Skeletal muscle cell (primary cell): ENCODE results near the gene NIP7.
"Not testable (repeated sequence)": the region's sequence is repeated elsewhere in the genome, so short reads cannot be mapped to it uniquely, and the experiment has no call there.

ENCODE experiments used
- DNase-seq: peaks from one replicate; pipeline ENCODE4 v3.0.0-alpha.2; 2010; ENCODE audit warnings: low read depth
- H3K4me3 ChIP-seq: 2 replicates; pipeline ENCODE4 v1.5.1; 2011; ENCODE audit warnings: low read depth, mild to moderate bottlenecking, control low read depth, low read length, moderate library complexity

The NIP7 gene

GRCh38 chr16:69339289-69340094 lies at the start of gene NIP7, which contains the start of gene COG8:
Gene NIP7, plus strand, starts transcription at chr16:69339772. Its CDS starts 58 bp downstream, at chr16:69339830.
Gene COG8, minus strand, starts transcription at chr16:69339564. Its CDS starts 12 bp downstream, at chr16:69339552.
- H3K4me3 ChIP-seq = peak within 1 kb of the TSS; percentile 94
- peak; percentile 95 for DNase-seq

GRCh38 chr16:69291657-69292056 lies 47.9 kb upstream of the NIP7 start:
- not testable (repeated sequence) for H3K4me3 ChIP-seq, DNase-seq

GRCh38 chr16:69293401-69293800 lies 46.2 kb upstream of the NIP7 start:
- DNase-seq = no peak
- no peak overlapping the region for H3K4me3 ChIP-seq

- DNase-seq = no peak
- H3K4me3 ChIP-seq = no peak overlapping the region
These were observed 45.5 kb upstream of the NIP7 start for GRCh38 chr16:69294051-69294450.

- H3K4me3 ChIP-seq, DNase-seq: not testable (repeated sequence)
These were observed 42.8 kb upstream of the NIP7 start for GRCh38 chr16:69296771-69297170.

GRCh38 chr16:69298261-69298660 lies 41.3 kb upstream of the NIP7 start:
- no peak for DNase-seq
- no peak overlapping the region for H3K4me3 ChIP-seq

- DNase-seq = no peak
- H3K4me3 ChIP-seq = no peak overlapping the region
These were observed 38.4 kb upstream of the NIP7 start for GRCh38 chr16:69301187-69301586.

GRCh38 chr16:69301861-69302260 lies 37.7 kb upstream of the NIP7 start:
- DNase-seq = no peak
- no peak overlapping the region for H3K4me3 ChIP-seq

GRCh38 chr16:69302301-69302700 lies 37.3 kb upstream of the NIP7 start:
- H3K4me3 ChIP-seq = no peak overlapping the region
- no peak for DNase-seq

GRCh38 chr16:69306031-69306430 lies 33.5 kb upstream of the NIP7 start:
- DNase-seq = no peak
- H3K4me3 ChIP-seq = no peak overlapping the region

GRCh38 chr16:69307091-69307490 lies 32.5 kb upstream of the NIP7 start:
- H3K4me3 ChIP-seq = no peak overlapping the region
- no peak for DNase-seq

GRCh38 chr16:69307856-69308255 lies 31.7 kb upstream of the NIP7 start:
- DNase-seq = no peak

GRCh38 chr16:69309316-69309715 lies 30.3 kb upstream of the NIP7 start:
- DNase-seq = no peak
- no peak overlapping the region for H3K4me3 ChIP-seq

More at GRCh38 chr16:69307856-69308255, 31.7 kb upstream of the NIP7 start:
- no peak overlapping the region for H3K4me3 ChIP-seq

GRCh38 chr16:69310653-69311532 lies 28.7 kb upstream of the NIP7 start, which contains the start of gene VPS4A:
Gene VPS4A, plus strand, starts transcription at chr16:69311350. Its CDS starts 162 bp downstream, at chr16:69311512.
- peak within 1 kb of the TSS; percentile 88 for H3K4me3 ChIP-seq

GRCh38 chr16:69311533-69312387 lies 27.8 kb upstream of the NIP7 start:
- peak overlapping the region; percentile 88 for H3K4me3 ChIP-seq
- no peak for DNase-seq

More at GRCh38 chr16:69310653-69311532, 28.7 kb upstream of the NIP7 start, which contains the start of gene VPS4A:
- DNase-seq = peak; percentile 88

- DNase-seq = no peak
- no peak overlapping the region for H3K4me3 ChIP-seq
These were observed 26.1 kb upstream of the NIP7 start for GRCh38 chr16:69313469-69313868.

- DNase-seq = no peak
- no peak overlapping the region for H3K4me3 ChIP-seq
These were observed 25.0 kb upstream of the NIP7 start for GRCh38 chr16:69314534-69314933.

GRCh38 chr16:69315486-69316311 lies 23.9 kb upstream of the NIP7 start:
- DNase-seq = no peak
- no peak overlapping the region for H3K4me3 ChIP-seq
